Natural killer cell (primary cell): ENCODE data around the gene PI16. TPM values are rescaled to one million over a fixed set of nuclear protein-coding genes. Genes with fewer than 3 reads are reported as not detected.

ENCODE experiments used
- ATAC-seq, 3 donors: fragments of 150-1000 bp in 2 of 3; fragments of 200-7000 bp in 1 of 3; cut with Tn5 transposase; 1 replicate in 1 of 3; 2 replicates in 2 of 3; pipeline ENCODE4 v1.10.0; 2021; ENCODE audit warnings: mild to moderate bottlenecking in 2 of 3, moderate library complexity in 2 of 3
- DNase-seq, 2 donors: peaks; one replicate each; pipeline versions ENCODE4 v3.0.0 to v3.0.0-alpha.2; 2013 to 2021; ENCODE audit warnings: mixed read lengths in 1 of 2
- H3K27ac ChIP-seq: one replicate; pipeline ENCODE4 v1.5.1; 2013; ENCODE audit warnings: mild to moderate bottlenecking, low read length
- H3K27me3 ChIP-seq: one replicate; pipeline ENCODE4 v1.6.1; 2013; ENCODE audit warnings: low read length; ENCODE audit not compliant: control insufficient read depth, insufficient read depth
- H3K36me3 ChIP-seq: one replicate; pipeline ENCODE4 v1.6.1; 2013; ENCODE audit warnings: low read length; ENCODE audit not compliant: control insufficient read depth, insufficient read depth
- H3K4me1 ChIP-seq: one replicate; pipeline ENCODE4 v1.6.1; 2013; ENCODE audit warnings: low read length; ENCODE audit not compliant: control insufficient read depth, insufficient read depth
- H3K4me3 ChIP-seq: one replicate; pipeline ENCODE4 v1.5.1; 2013; ENCODE audit warnings: low read length
- H3K9me3 ChIP-seq: one replicate; pipeline ENCODE4 v1.6.1; 2013; ENCODE audit warnings: low read length; ENCODE audit not compliant: control insufficient read depth, insufficient read depth
- H3K27ac Mint-ChIP-seq, 2 donors: one replicate each; pipeline ENCODE4 v1.8.0; 2022; ENCODE audit warnings: mild to moderate bottlenecking in 2 of 2, mixed read lengths in 2 of 2, moderate library complexity in 1 of 2
- H3K27me3 Mint-ChIP-seq, 2 donors: one replicate each; pipeline ENCODE4 v1.8.0; 2022; ENCODE audit warnings: low read depth in 2 of 2, mixed read lengths in 2 of 2
- H3K36me3 Mint-ChIP-seq: one replicate; pipeline ENCODE4 v1.8.0; 2022; ENCODE audit warnings: mixed read lengths
- H3K4me1 Mint-ChIP-seq, 2 donors: one replicate each; pipeline ENCODE4 v1.8.0; 2022; ENCODE audit warnings: mixed read lengths in 2 of 2
- H3K4me3 Mint-ChIP-seq: one replicate; pipeline ENCODE4 v1.8.0; 2022; ENCODE audit warnings: mild to moderate bottlenecking, moderate library complexity, mixed read lengths
- H3K9me3 Mint-ChIP-seq, 2 donors: one replicate each; pipeline ENCODE4 v1.8.0; 2022; ENCODE audit warnings: mixed read lengths in 2 of 2
- CTCF ChIP-seq: fragments of 200-600 bp; IDR thresholded peaks from one replicate; pipeline ENCODE4 v1.8.0; 2022; ENCODE audit warnings: antibody characterized with exemption
- whole genome bisulfite sequencing: methylation state at CpG from one replicate; pipeline ENCODE4 v1.1.7; 2013; ENCODE audit warnings: missing lambda C conversion rate; ENCODE audit not compliant: insufficient coverage; 5-methylcytosine and 5-hydroxymethylcytosine counted together
- intact Hi-C: fragments of 100-400 bp; cut with micrococcal nuclease; formaldehyde crosslinking; loops from one replicate; pipeline ENCODE4 v1.14.2; 2022
- total RNA-seq, 4 donors: library from RNA; stranded (reverse); fragments of 120-200 nt in 1 of 4; gene quantifications; one replicate each; pipeline versions ENCODE4 v1.2.3 to v1.2.4, GENCODE V29; 2013 to 2022

Gene PI16
- total RNA-seq, 3 donors from 2014 or later (not counting 1 experiment from before 2014, with no cell fraction given): 0.33 to 1.8 (median 1.1) TPM

GRCh38 chr6:36924131-36924530 lies 30.4 kb upstream of the PI16 start:
- H3K36me3 Mint-ChIP-seq: peaks cover 22% of the 10 kb centered on the region
- intact Hi-C loops: no loop called here
- WGBS: 94% methylated on average over 4 of the region's 4 CpGs
- ATAC-seq (no peak), DNase-seq (peak in 1 of 2 donors; percentile 22)
- no peaks in the 10 kb centered on the region for H3K9me3 ChIP-seq
- H3K4me3 ChIP-seq: no peak overlapping the region
- H3K4me3 Mint-ChIP-seq: no peak overlapping the region
- no peaks in the 10 kb centered on the region for H3K27me3 ChIP-seq
- no peak overlapping the region for H3K27ac ChIP-seq
- no peaks in the 10 kb centered on the region for H3K9me3 Mint-ChIP-seq
- H3K27me3 Mint-ChIP-seq: no peaks in the 10 kb centered on the region
- H3K4me1 Mint-ChIP-seq: peaks cover 0 to 4% of the 10 kb centered on the region in 2 donors
- H3K36me3 ChIP-seq: peaks cover 35% of the 10 kb centered on the region
- peak overlapping the region in 1 of 2 donors; percentile 46 for H3K27ac Mint-ChIP-seq
- no peaks in the 10 kb centered on the region for H3K4me1 ChIP-seq
- no peak for TF ChIP-seq CTCF

- H3K36me3 Mint-ChIP-seq: peaks cover 15% of the 10 kb centered on the region
- Histone ChIP-seq H3K36me3 (peaks cover 29% of the 10 kb centered on the region), H3K27ac (no peak overlapping the region), H3K4me1 (no peaks in the 10 kb centered on the region), H3K4me3 (no peak overlapping the region), H3K9me3 (no peaks in the 10 kb centered on the region), H3K27me3 (no peaks in the 10 kb centered on the region)
- ATAC-seq (no peak), DNase-seq (no peak)
- peak overlapping the region in 1 of 2 donors; percentile 46 for H3K27ac Mint-ChIP-seq
- 96% methylated on average over 5 of the region's 5 CpGs for WGBS
- intact Hi-C loops: no loop called here
- no peak for TF ChIP-seq CTCF
- no peaks in the 10 kb centered on the region for H3K9me3 Mint-ChIP-seq
- H3K4me1 Mint-ChIP-seq: peaks cover 0 to 4% of the 10 kb centered on the region in 2 donors
- no peak overlapping the region for H3K4me3 Mint-ChIP-seq
- no peaks in the 10 kb centered on the region for H3K27me3 Mint-ChIP-seq
These were observed 29.7 kb upstream of the PI16 start for GRCh38 chr6:36924778-36925374.

GRCh38 chr6:36925809-36926208 lies 28.7 kb upstream of the PI16 start:
- WGBS: 76% methylated on average over 2 of the region's 4 CpGs
- peaks cover 0 to 4% of the 10 kb centered on the region in 2 donors for H3K4me1 Mint-ChIP-seq
- no peak for ATAC-seq
- H3K4me3 Mint-ChIP-seq: no peak overlapping the region
- H3K4me1 ChIP-seq: no peaks in the 10 kb centered on the region
- intact Hi-C loops: no loop called here
- H3K9me3 Mint-ChIP-seq: no peaks in the 10 kb centered on the region
- H3K4me3 ChIP-seq: no peak overlapping the region
- no peak overlapping the region for H3K27ac Mint-ChIP-seq
- H3K27me3 ChIP-seq: no peaks in the 10 kb centered on the region
- no peak for TF ChIP-seq CTCF
- H3K36me3 Mint-ChIP-seq: peaks cover 15% of the 10 kb centered on the region
- H3K27ac ChIP-seq: no peak overlapping the region
- no peaks in the 10 kb centered on the region for H3K27me3 Mint-ChIP-seq
- H3K9me3 ChIP-seq: no peaks in the 10 kb centered on the region
- peaks cover 19% of the 10 kb centered on the region for H3K36me3 ChIP-seq
- DNase-seq: no peak
